ENCODE results near the gene GPATCH2.

GRCh38 chr1:217650674-217651073 is 19.8 kb upstream of the GPATCH2 start:
- TF ChIP-seq CTCF (IDR thresholded peaks at IDR 0.05) (no peak), EZH2 (IDR thresholded peaks at IDR 0.05; ENCODE audit: borderline replicate concordance, insufficient read depth, low read depth, low read length, poor library complexity, severe bottlenecking) (no peak)
